ENCODE measurements around the gene DYRK2.

DYRK2 gene

DNA sequence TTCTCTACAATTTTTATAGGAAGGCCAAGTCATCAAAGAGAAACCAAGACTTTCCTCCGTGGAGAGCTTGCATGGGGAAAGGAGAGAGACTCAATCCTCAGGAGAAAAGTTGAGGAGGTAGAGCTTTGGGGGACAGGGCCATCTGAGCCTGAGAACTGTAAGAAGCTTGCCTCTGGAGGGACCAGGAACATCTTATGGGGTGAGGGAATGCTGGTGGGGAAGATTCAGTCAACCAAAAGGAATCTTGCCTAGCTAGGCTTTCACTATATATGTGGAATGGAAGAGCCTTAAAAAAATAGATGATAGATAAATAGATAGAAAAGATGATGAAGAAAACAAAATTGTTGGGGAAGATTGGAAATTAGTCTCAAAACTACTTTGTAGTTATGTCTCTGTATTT is 63.5 kb downstream of the DYRK2 start:
- TF ChIP-seq, protein P1, sequence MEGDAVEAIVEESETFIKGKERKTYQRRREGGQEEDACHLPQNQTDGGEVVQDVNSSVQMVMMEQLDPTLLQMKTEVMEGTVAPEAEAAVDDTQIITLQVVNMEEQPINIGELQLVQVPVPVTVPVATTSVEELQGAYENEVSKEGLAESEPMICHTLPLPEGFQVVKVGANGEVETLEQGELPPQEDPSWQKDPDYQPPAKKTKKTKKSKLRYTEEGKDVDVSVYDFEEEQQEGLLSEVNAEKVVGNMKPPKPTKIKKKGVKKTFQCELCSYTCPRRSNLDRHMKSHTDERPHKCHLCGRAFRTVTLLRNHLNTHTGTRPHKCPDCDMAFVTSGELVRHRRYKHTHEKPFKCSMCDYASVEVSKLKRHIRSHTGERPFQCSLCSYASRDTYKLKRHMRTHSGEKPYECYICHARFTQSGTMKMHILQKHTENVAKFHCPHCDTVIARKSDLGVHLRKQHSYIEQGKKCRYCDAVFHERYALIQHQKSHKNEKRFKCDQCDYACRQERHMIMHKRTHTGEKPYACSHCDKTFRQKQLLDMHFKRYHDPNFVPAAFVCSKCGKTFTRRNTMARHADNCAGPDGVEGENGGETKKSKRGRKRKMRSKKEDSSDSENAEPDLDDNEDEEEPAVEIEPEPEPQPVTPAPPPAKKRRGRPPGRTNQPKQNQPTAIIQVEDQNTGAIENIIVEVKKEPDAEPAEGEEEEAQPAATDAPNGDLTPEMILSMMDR (IDR thresholded peaks at IDR 0.05; ENCODE audit: control insufficient read depth, insufficient read depth, low read depth, low read length, missing control alignments): no peak
- DNase-seq (ENCODE audit: low read depth): no peak
- H3K4me3 ChIP-seq (ENCODE audit: control insufficient read depth, low read depth, low read length): no peak overlapping the region

DNA sequence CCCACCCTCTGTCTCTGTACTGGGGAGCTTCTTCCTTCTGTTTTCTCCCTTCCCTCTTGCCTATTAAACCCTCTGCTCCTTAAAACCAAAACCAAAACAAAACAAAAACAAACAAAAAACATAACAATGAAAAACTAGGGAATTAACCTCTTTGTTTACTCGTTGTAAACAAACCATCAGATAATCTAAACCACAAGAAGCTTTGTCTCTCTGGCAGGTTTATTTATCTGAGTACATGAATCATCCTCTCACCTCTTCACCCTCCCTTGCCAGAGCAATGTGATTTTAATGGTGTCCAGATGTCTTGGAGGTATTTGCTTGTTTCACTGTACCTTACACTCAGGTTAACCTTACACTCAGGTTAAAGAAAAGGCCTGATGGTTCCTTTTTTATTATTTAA is 66.1 kb downstream of the DYRK2 start:
- DNase-seq (ENCODE audit: low read depth): no peak
- no peak overlapping the region for H3K4me3 ChIP-seq (ENCODE audit: control insufficient read depth, low read depth, low read length)
- TF ChIP-seq, protein P1 (IDR thresholded peaks at IDR 0.05; ENCODE audit: control insufficient read depth, insufficient read depth, low read depth, low read length, missing control alignments): no peak

All from AG09309 (cell line).